ENCODE measurements around the gene CLEC4M.

DNA sequence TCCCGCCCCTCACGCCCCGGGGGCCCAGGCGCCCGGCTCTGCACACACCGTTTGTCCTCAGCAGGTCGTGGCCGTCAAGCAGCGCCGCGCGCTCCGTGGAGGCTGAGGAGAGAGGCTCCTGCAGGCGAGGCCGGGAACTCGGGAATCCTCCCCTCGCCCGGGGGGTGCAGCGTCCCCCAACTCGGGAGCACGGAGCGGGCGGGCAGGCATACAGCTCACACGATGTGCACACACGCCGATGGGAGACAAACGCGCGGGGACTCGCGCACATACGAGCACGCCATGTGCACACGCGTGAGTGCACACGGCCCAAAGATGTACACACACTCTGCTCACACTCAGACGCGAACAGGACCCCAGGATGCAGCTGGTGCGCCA lies 31.8 kb upstream of the CLEC4M start:
- TF ChIP-seq CTCF (IDR thresholded peaks at IDR 0.05; ENCODE audit: low read length) (no peak), EZH2 (IDR thresholded peaks at IDR 0.05; ENCODE audit: borderline replicate concordance, low read length) (no peak)
